ENCODE measurements around the gene HEG1.

GRCh38 chr3:125052624-125053303, 3.0 kb downstream of the HEG1 start:
- TF ChIP-seq CTCF (conservative IDR thresholded peaks at IDR 0.05; ENCODE audit: low read depth, low read length) (no peak), EZH2phosphoT487 (IDR thresholded peaks at IDR 0.05; ENCODE audit: borderline replicate concordance, low read length) (no peak), EZH2 (IDR thresholded peaks at IDR 0.05; ENCODE audit: low read length, unreplicated experiment) (no peak)
